ENCODE measurements around the gene RBBP8NL.

DNA sequence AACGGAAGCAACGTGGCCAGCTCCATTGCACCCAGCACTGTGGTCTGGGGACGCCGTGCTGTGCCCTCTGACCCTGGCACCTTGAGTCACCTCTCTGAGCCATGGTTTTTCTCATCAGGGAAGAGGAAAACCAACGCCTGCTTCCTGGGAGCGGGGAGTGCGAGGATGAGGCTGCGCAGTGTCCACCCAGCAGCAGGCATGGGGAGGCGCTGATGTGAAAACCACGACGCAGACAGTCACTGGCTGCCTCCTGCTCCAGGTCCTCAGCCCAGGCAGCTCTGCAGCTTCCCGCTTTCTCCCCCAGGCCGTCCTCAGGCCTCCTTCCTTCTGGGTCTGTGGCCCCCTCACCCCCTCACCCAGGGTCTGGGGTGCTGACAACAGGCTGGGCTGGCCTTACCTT is 34.5 kb upstream of the RBBP8NL start:
- TF ChIP-seq POLR2A (IDR thresholded peaks at IDR 0.05; ENCODE audit: low read length), result no peak
- no peak for TF ChIP-seq GATA1 (IDR thresholded peaks at IDR 0.05; ENCODE audit: low read depth, low read length)
